ENCODE results near the gene SLC44A4. TPM values are rescaled to one million over a fixed set of nuclear protein-coding genes. Genes with fewer than 3 reads are reported as not detected.

The SLC44A4 gene
- total and polyA plus RNA-seq, 9 of the 15 experiments (the other 6 are each of a cell fraction or from before 2014, with no cell fraction given): 7.9 to 18.6 (median 11.2) TPM

DNA sequence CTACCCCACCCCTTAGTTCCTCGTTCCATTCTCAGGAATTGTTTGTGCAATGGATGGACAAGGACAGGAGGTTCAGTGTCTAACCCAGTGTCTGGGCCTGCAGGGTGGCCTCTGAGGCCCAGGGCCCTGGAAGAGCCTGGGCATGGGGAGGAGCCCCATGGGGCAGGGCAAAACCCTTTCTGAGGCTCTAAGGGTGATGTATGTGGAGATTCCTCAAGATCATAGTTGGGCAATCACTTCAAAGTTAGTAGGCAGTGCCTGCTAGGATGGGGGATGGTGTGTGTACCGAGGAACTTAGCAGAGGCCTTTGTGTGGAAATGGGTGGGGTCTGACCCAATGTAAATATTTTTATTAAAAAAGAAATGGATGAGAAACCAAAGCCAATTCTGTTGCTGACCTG, 42.0 kb upstream of the SLC44A4 start:
- Histone ChIP-seq H3K27ac (ENCODE audit: extremely low read depth, low read depth, low read length) (no peak overlapping the region), H4K20me1 (replicated peaks; ENCODE audit: control insufficient read depth, insufficient read depth, low read length) (no peaks in the 10 kb centered on the region), H3K9me3 (replicated peaks; ENCODE audit: control insufficient read depth, insufficient read depth, low read depth, low read length) (peaks cover 4% of the 10 kb centered on the region), H3K27me3 (ENCODE audit: control insufficient read depth in 2 of 2, insufficient read depth in 2 of 2, low read length in 2 of 2) (no peaks in the 10 kb centered on the region), H3K36me3 (ENCODE audit: control insufficient read depth, insufficient read depth, low read length) (no peaks in the 10 kb centered on the region), H3K4me3 (no peak overlapping the region), H3K4me1 (replicated peaks in 1 of 2; ENCODE audit: control insufficient read depth in 2 of 2, insufficient read depth in 2 of 2, low read length in 2 of 2) (peaks cover 0 to 3% of the 10 kb centered on the region in 2 experiments; a peak in 1 of 5 replicates), H3K79me2 (ENCODE audit: control insufficient read depth, insufficient read depth, low read length) (no peaks in the 10 kb centered on the region), H2AFZ (ENCODE audit: low read depth, low read length) (no peak overlapping the region), H3K4me2 (ENCODE audit: insufficient read depth, low read length) (no peak overlapping the region), H3K9ac (ENCODE audit: insufficient read depth in 1 of 2, low read depth in 2 of 2, low read length in 2 of 2) (peak overlapping the region in 1 of 2 experiments; percentile 50; a peak in 1 of 4 replicates), H3K9me1 (ENCODE audit: control insufficient read depth, insufficient read depth, low read length) (no peaks in the 10 kb centered on the region)
- WGBS (ENCODE audit: insufficient coverage, low coverage, missing lambda C conversion rate): 15% methylated on average over 2 of the region's 2 CpGs
- ChIA-PET POLR2A (interaction anchor here (0.5 to 2.2 kb wide), 3 partner anchors 17 to 181 kb away, joined by 3 to 6 read pairs (median 3); partner anchors contain the start of gene MSH5), CTCF (ENCODE audit: low intra/inter-chr PET ratio) (no interaction called here)
- FAIRE-seq (no peak), ATAC-seq (no peak), DNase-seq (ENCODE audit: extremely low read depth in 1 of 4, low spot score in 3 of 4) (no peak)
- intact Hi-C loops (cut with micrococcal nuclease) (no loop called here), in situ Hi-C loops (cut with MboI) (no loop called here)
- BruUV-seq (replicated peaks): no TSS peak
- TF ChIP-seq, protein P1, sequence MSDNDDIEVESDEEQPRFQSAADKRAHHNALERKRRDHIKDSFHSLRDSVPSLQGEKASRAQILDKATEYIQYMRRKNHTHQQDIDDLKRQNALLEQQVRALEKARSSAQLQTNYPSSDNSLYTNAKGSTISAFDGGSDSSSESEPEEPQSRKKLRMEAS (CRISPR knock-in tag; IDR thresholded peaks at IDR 0.05): no peak
- TF ChIP-seq ZNF778 (CRISPR knock-in tag; IDR thresholded peaks at IDR 0.05): no peak
- TF ChIP-seq, protein P2, sequence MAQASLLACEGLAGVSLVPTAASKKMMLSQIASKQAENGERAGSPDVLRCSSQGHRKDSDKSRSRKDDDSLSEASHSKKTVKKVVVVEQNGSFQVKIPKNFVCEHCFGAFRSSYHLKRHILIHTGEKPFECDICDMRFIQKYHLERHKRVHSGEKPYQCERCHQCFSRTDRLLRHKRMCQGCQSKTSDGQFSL (CRISPR knock-in tag; IDR thresholded peaks at IDR 0.05): no peak
- TF ChIP-seq, protein P2 (tag; IDR thresholded peaks at IDR 0.05): no peak
- no peak for TF ChIP-seq POLR2G (IDR thresholded peaks at IDR 0.05; ENCODE audit: low read depth, low read length)
